Measurements from ENCODE around the gene GEMIN4. TPM values are rescaled to one million over a fixed set of nuclear protein-coding genes. Genes with fewer than 3 reads are reported as not detected.
"Not testable (repeated sequence)": the region's sequence is repeated elsewhere in the genome, so short reads cannot be mapped to it uniquely, and the experiment has no call there.

GEMIN4 gene
- total RNA-seq, 1 experiment from 2014 or later = 26.3 TPM

GRCh38 chr17:705011-705410, 47.1 kb downstream of the GEMIN4 start:
- DNase-seq (ENCODE audit: extremely low read depth, low read depth) = no peak

GRCh38 chr17:704111-704864, 47.8 kb downstream of the GEMIN4 start:
- DNase-seq (ENCODE audit: extremely low read depth, low read depth) = no peak

GRCh38 chr17:703081-703875, 48.8 kb downstream of the GEMIN4 start:
- no peak for DNase-seq (ENCODE audit: extremely low read depth, low read depth)

GRCh38 chr17:700504-701094, 51.5 kb downstream of the GEMIN4 start:
- no peak for DNase-seq (ENCODE audit: extremely low read depth, low read depth)

- no peak for DNase-seq (ENCODE audit: extremely low read depth, low read depth)
Measured at GRCh38 chr17:699345-699744, 52.7 kb downstream of the GEMIN4 start.

GRCh38 chr17:698096-698495, 54.0 kb downstream of the GEMIN4 start:
- not testable (repeated sequence) for DNase-seq (ENCODE audit: extremely low read depth, low read depth)

GRCh38 chr17:697682-698081, 54.4 kb downstream of the GEMIN4 start:
- DNase-seq (ENCODE audit: extremely low read depth, low read depth) = no peak

- no peak for DNase-seq (ENCODE audit: extremely low read depth, low read depth)
Measured at GRCh38 chr17:696369-696768, 55.7 kb downstream of the GEMIN4 start.

Other genes starting within 250 kb of the GEMIN4 start
- gene VPS53, start 37.4 kb downstream of the GEMIN4 start, total RNA-seq (2014; rRNA removed; shearing (Covaris generic)) = 15.0 and 15.3 TPM in 2 replicates
- gene TLCD3A, start 19.7 kb downstream of the GEMIN4 start, total RNA-seq (2014; rRNA removed; shearing (Covaris generic)) = 17.0 and 21.4 TPM in 2 replicates
- 78.1 and 81.4 TPM in 2 replicates for gene GLOD4, start 30.0 kb upstream of the GEMIN4 start, total RNA-seq (2014; rRNA removed; shearing (Covaris generic))
- gene MRM3, start 30.1 kb upstream of the GEMIN4 start, total RNA-seq (2014; rRNA removed; shearing (Covaris generic)) = 27.6 and 33.6 TPM in 2 replicates
- 12.3 and 13.7 TPM in 2 replicates for gene NXN, start 227.5 kb upstream of the GEMIN4 start, total RNA-seq (2014; rRNA removed; shearing (Covaris generic))
- gene TIMM22, start 244.9 kb upstream of the GEMIN4 start, total RNA-seq (2014; rRNA removed; shearing (Covaris generic)) = 18.5 and 21.1 TPM in 2 replicates